COLO668 (cell line): ENCODE data around the gene ARMH1.
A peak's percentile ranks its signal among the peaks of the same experiment; 100 is the strongest.
"Not testable (repeated sequence)": the region's sequence is repeated elsewhere in the genome, so short reads cannot be mapped to it uniquely, and the experiment has no call there.

Source experiments
- DNase-seq: peaks from one replicate; lab custom pipeline; 2025; ENCODE audit not compliant: unreplicated experiment; lab: John Stamatoyannopoulos, UW

The ARMH1 gene

DNA sequence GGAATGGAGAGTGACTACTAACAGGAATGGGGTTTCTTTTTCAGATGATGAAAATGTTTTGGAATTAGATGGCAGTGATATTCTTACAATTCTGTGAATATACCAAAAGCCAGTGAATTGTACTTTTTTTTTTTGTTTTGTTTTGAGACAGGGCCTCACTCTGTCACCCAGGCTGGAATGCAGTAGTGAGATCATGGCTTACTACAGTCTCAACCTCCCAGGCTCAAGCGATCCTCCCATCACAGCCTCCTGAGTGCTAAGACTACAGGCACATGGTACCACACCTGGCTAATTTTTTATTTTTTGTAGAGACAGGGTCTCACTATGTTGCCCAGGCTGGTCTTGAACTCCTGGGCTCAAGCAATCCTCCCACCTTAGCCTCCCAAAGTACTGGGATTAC lies 7.8 kb upstream of the ARMH1 start:
- DNase-seq: not testable (repeated sequence)

DNA sequence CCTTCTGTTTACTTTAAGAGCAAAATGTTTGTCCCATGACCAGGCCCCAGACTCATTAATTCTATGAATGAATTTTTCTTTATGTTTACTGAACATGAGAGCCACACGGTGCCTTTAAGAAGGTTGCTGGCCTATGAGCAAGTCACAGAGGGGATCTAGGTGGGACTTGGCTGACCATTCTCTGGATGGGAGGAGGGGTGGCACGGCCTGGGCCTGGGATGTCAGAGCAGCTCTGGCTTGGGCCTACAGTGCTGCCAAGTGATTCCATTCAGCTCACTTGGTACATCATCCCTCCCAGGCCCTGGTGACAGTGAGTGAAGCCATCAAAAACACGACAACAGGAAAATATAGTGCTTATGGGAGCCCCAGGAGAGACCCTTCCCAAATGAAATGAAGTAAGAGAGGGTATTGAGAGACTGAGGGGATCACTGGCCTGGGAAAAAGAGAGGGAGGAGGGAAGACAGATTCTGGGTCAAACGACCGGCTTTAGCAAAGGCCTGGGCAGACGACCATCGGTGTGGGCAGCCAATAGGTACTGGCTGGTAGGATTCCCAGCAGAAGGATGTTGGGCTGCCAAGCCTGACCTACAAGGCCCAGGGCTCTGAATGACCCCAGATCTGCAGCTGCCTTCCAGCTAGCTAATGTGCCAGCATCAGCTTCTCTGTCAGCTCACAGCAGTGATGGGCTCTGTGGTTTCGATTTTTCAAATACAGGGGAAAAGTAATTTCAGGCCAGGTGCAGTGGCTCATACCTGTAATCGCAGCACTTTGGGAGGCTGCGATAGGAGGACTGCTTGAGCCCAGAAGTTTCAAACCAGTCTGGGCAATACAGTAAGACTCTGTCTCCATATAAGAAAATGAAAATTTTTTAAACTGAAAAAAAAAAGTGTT lies 3.5 kb upstream of the ARMH1 start:
- DNase-seq: no peak

DNA sequence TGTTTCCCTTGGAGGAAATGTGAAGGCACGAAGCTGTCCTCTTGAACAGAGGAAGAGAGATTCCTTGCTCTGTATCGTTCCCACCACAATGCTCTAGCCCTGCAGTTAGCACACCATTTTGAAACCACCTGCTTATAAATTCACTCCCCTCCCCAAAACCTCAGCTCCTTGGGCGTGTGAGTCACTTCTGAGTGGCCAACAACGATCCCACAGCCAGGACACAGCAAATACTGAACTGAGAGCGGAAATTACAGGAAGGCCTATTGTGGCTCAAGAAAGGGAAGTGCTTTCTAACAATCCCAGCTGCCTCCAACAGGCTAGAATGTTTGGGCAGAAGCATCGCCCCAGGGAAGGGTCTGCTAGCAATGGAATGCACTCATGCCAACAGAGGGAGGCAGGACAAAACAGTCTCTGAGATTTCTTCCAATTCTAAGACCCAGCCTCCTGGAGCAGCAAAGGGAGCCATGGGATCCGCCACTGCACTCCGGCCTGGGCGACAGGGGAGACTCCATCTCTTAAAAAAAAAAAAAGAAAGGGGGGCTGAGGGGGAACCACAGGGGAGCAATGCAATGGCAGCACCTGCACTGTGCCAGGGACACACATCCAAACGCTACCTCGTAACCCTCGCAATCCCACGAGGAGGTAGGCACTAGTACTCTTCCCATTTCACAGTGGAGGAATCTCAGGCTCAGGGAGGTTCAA lies 2.1 kb upstream of the ARMH1 start:
- peak; percentile 67 for DNase-seq

DNA sequence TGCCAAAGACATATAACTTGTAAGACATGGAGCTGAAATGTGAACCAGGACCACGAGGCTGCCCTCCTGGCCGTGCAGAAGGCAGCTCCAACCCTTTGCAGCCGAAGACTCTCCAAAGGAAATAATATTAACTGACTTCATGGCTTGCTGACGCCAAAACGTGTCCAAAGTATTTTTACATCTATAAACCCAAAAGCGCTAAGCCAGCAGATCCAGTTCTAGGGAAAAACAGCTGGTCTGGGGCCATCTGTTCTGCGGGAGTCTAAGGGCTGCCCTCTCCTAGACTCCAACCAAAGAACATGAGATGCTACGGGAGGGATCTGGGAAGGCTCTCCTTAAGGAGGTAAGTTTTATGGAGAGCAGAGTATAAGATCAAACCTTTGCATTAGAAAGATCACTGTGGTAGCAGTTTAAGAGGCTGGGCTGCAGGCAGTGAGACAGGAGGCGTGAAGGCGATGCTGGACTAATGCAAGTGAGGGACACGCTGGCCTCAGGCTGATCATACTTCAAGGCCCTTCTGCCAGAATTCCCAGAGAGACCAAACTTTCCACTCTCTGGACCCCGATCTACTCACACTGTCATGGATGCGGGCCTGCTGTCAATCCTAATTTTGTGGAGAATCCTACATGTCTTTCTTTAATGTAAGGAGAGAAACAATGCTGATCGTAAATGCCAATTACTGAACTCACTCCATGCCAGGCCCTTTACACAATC lies 1.4 kb upstream of the ARMH1 start:
- no peak for DNase-seq

DNA sequence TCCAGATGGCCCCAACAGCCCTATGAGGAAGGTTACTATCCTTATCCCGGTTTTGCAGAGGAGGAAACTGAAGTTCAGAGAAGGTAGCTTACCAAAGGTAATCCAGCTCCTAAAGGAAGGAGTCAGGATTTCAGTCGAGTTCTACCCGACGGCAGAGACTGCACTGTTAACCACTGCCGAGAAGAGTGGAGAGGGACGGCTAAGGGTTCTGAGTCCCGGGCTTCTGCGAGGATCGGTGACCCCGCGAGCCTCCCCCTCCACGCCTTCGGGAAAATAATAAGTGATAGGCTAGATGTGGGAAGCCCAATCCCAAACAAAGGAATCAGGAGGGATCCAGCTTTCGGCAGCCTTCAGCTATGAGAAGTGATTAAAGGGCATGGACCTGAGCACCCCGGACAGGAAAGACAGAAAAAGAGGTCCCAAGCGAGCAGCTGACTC lies 820 bp upstream of the ARMH1 start:
- DNase-seq: no peak

DNA sequence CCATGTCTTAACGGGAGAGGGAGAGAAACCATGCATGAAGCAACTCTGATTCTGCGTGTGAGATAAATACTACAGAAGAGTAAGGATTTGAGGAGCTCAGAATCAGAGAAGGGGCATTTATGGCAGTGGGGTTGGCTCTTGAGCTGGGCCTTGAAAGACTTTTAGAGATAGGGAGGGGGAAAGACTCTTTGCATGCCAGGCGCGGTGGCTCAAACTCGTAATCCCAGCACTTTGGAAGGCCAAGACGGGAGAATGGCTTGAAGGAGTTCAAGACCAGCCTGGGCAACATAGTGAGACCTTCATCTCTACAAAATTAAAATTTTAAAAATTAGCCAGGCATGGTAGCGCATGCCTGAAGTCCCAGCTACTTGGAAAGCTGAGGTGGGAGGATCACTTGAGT lies 672 bp downstream of the ARMH1 start:
- no peak for DNase-seq

DNA sequence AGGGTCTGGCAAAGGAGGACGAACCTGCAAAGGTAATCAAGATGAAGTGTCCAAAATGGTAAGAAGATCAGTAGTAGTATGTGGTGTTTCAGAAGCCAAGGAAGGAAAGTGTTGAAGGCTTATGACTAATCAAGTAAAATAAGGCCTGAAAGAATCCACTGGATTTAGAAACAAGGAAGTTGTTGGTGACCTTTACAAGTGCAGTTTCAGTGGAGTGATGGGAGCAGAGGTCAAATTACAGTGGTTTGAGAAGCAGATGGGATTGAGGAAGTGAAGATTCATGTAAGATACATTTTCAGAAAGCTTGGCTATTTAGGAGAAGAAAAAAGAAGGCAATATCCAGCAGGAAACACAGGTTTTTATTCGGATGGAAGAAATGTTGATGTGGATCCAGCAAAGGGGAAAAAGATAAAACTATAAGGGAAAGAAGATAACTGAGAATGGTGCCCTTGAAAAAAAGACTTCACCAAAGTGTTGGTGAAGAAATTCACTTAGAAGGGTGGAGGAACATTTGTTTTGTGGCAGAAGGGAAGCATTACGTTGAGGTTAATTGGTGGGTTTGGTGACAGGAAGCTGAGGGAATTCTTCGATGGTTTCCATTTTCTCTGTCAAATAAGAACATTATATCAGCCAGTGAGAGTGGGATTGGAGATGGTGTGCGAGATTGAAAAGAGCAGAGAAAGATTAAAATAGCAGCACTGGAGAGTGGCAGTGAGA lies 2.1 kb downstream of the ARMH1 start:
- no peak for DNase-seq

DNA sequence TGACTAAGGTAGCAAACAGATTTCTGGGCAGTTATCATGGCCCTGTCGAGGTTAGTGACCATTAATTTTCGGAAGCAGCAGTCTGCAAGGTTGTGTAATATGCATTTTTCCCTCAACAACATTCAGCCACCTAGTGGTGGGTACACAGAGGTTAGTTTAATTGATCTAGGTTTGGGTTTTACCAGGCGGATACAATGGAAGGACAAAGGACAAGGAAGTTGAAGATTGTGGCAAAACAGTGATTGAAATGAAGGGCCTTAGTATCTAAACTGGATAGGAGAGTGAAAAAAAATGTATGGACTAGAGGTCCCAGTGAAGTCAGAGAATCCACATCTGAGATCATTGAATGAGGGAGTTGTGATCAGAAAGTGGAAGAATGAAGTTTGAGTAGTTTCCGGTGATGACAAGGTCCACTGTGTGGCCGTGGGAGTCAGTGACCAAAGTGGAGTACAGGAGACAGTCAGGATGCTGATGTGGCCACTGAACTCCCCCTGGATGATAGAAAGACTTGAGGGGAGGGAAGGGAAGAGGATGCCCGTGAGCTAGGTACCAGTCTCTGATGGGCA lies 2.8 kb downstream of the ARMH1 start:
- no peak for DNase-seq

DNA sequence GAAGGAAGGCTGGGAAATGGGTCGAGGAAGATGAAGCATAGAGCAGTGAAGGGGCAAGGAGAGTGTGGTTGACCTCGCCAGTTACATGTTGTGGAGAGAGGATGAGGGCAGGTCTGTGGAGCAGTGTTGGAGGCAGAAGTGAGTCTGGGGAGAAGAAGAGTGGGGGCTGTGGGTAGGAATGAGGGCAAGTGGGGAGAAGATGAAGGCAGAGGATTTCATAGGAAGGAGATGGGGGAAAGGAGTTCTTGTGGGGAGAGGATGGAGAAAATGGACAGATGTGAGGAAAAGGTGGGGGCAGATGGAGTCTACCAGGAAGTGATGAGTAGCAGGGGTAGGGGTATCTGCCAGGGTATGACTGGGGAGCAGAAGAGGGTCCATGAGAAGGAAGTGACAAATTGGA lies 3.6 kb downstream of the ARMH1 start:
- DNase-seq: no peak

DNA sequence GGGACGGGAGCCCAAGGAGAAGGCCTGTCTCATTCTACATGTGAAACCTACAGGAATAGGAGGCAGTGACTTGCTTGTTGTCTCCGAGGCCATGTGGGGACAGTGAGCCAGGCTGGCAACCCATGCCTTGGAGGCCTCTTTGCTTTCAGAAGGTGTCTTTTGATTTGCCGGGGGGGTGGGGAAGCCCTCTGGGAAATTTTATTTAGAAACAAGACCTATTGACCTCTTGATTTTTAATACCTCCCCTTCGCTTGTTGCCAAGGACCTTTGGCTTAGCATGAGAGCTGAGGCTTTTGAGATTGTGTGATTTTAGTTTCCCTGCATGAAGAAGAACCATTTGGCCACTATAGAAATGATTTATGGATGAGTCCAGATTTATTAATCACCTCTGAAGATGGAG lies 4.1 kb downstream of the ARMH1 start:
- no peak for DNase-seq

DNA sequence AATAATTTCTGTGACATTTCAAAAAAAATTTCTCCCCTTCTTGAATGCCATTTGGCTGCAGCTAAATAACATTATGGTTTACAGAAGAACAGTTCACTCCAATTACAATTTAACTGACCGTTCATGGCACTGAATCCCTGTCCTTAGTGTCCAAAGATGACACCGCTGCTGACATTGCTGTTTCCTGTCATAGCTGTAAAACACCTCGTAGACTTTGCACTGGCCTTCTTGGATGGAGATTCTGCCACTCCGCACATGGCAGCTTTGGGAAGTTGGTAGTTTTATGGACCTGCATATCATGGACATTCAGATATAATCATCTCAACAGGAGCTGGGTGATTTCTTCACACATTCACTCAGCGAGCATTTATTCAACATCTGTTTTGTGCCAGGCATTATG lies 5.0 kb downstream of the ARMH1 start:
- no peak for DNase-seq

DNA sequence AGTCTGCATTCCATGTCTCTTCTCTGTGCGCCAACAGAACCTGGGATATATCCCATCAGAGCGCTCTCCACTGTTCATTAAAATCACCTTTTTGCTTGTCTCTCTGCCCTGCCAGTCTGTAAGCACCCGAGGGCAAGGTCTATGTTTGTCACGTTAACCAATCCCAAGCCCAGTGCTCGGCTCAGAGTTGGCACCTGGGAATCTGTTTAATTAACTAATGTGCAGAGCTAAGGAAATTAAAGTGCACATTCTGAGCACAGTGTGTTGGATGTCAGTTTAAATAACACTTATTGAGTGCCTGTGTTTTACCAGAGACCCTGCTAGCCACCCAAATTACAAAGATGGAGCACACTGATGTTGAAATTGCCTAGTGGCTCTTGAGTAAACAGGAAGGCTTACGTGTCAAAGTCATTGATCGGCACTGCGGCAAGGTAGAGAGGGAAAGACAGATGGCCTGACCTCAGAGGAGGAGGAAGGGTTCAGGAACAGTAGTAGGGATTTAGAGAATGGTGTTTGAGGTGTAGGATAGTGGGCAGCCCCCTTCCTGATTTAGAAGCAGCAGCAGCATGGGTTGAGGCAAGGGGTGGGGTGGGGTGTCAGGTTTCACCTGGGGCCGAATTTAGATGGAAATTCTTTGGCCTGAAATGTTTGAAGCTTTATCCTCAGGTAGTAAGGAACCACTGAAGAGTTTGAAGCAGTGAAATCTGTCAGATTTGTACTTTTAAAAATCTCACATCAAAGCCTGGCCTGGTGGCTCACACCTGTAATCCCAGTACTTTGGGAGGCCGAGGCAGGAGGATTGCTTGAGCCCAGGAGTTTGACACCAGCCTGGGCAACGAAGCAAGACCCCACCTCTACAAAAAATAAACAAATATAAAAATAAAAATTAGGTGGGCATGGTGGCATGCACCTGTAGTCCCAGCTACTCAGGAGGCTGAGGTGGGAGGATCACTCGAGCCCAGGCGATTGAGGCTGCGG lies 7.7 kb downstream of the ARMH1 start:
- peak; percentile 83 for DNase-seq

DNA sequence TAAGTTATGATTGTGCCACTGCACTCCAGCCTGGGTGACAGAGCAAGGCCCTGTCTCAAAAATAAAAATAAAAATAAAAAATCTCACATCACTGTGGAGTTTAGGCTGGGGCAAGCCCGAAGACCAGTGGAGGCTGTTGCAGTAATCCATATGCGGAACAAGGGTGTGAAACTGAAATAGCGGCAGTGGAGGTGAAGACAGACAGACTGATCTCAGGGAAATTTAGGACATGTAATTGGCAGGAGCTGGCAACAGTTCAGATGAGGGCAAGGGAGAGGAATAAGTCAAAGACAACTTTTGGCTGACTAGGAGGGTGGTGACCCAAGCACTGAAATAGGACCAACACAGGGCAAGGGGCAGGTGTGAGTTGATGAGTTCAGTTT lies 8.4 kb downstream of the ARMH1 start:
- no peak for DNase-seq

DNA sequence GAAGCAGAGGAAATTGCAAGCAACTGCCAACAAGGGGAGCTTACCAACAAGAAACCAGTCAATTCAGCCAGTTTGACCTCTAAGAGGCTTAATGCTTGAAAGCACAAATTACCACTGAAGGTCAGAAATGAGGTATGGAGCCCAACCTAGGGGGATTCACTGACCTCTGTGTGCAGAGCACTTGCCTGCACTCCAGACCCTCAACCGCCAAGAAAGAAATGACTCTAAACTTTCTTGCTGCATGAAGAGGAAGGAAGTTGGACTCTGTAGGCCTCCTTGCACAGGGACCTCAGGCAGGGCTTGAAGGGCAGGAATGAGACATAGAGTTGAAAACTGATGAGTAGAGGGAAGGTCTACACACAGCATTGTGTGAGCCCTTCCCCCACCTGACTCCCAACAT lies 10.0 kb downstream of the ARMH1 start:
- DNase-seq: no peak

DNA sequence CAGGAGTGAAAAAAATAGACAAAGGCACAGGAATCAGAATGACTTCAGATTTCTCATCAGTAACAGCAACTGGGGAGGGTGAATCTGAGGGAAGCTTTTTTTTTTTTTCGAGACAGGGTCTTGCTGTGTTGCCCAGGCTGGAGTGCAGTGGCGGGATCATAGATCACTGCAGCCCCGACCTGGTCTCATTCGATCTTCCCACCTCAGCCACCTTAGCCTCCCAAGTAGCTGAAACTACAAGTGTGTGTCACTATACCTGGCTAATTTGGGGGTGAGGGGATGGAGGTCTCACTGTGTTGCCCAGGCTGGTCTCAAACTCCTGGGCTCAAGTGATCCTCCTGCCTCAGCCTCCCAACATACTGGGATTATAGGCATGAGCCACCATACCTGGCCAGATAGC lies 10.7 kb downstream of the ARMH1 start:
- no peak for DNase-seq

DNA sequence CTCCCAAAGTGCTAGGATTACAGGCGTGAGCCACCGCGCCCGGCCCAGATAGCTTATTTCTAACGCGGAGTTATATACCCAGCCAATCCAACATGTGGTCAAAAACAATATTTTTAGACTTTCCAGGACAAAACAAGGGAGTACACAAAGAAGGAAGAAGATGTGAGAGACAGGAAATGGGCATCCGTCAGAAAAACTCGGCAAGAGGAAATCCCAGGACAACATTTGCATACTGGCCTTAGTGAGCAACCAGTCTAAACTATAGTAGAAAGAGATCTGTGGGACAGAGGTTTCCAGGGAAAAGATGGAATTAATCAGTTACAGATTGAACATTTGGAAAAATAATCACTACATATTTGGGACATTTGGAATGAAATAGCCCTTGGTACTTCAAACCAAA lies 11.4 kb downstream of the ARMH1 start:
- DNase-seq: no peak

DNA sequence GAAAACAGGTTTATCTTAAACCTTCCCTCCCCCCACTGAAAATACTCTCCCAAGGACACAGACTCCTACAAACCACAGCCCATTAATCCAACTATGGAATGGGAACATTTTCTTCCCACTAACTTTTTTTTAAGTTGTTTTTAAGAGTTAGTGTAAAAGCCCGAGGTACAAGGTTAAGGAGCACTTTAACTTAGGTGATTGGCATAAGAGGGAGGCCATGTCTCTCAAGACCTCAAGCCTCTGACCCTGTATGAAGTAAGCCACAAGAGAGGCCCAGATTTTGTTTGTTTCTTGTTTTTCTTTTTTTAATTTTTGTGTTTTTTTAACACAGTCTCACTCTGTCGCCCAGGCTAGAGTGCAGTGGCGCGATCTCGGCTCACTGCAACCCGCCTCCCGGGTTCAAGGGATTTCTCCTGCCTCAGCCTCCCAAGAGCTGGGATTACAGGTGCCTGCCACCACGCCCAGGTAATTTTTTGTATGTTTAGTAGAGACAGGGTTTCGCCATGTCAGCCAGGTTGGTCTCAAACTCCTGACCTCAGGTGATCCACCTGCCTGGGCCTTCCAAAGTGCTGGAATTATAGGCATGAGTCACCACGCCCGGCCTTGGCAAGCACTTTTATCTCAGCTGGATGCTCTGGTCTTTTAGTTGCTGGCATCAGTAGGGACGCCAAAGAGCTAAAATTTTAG lies 14.4 kb downstream of the ARMH1 start:
- DNase-seq: no peak

DNA sequence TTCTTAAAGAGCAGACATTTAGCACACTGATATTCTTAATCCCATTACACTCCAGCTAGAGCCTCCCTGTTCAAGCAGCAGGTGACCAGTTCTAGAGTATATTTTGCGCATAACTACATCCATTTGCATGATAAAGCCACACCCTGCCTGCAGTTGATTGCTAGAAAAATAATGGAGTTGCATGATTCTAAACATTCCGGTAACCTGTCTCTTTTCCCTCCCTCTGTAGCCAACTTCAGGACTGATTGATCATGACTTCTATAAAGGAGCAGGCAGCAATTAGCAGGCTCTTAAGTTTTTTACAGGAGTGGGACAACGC lies 14.9 kb downstream of the ARMH1 start:
- no peak for DNase-seq

DNA sequence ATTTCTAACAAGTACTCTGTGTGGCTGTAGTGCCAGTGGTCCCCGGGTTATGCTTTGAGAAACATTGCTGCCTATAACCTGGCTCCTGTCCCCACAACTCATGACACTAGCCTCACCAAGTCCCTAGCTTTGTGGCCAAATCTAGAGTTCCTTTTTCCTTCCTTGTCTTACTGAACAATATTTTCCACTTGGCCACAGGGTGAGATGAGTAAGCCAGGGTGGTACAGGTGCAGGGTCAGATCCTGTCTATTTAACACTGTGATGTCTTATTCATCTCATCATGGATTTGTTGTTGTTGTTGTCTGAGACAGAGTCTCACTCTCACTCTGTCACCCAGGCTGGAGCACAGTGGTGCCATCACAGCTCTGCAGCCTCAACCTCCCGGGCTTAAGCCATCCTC lies 18.6 kb downstream of the ARMH1 start:
- no peak for DNase-seq
